ENCODE results near the gene KCTD17.

DNA sequence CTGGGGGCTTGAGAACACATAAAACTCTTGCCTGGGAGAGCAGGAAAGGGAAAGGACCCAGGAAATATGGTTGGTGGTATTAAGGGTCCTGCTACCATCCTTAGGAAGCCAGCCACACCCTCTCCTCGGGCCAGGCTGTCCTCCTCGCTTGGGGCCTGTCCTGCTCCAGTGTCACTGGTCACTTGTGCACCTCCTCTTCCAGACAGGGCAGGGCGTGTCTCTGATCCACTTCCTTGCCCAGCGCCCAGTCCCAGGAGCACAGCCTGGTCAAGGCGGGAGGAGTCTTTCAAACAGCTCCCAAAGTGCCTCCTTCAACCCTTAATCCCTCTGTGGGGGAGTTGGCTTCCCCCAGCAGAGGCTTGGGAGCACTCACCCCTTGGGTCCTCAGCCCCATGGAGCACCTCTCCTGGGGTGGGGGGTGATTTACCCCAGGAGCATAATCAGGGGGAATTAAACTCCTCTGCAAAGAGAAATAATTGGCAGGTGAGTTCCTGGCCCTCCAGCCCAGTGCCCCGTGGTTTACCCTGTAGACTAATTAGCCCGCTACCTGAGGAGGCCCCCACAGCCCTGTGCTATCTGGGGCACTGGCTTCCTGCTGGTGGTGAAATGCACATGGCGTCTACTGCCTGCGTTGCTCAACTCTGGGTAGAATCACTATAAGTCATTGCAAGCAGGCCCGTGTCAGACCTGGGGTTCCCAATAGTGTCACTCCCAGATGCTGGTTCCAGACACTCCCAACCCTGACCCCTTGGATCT lies 49.9 kb downstream of the KCTD17 start:
- TF ChIP-seq SP1 (IDR thresholded peaks at IDR 0.05) (no peak), TARDBP (IDR thresholded peaks at IDR 0.05) (no peak), BHLHE40 (IDR thresholded peaks at IDR 0.05; ENCODE audit: borderline replicate concordance) (no peak), FOXA1 (IDR thresholded peaks at IDR 0.05) (no peak), FOXK2 (IDR thresholded peaks at IDR 0.05) (no peak), SUZ12 (IDR thresholded peaks at IDR 0.05) (no peak), FOXM1 (IDR thresholded peaks at IDR 0.05; ENCODE audit: borderline replicate concordance) (no peak), ELF4 (IDR thresholded peaks at IDR 0.05) (no peak), LEF1 (IDR thresholded peaks at IDR 0.05; ENCODE audit: borderline replicate concordance) (no peak), NFRKB (IDR thresholded peaks at IDR 0.05) (no peak), CTBP1 (IDR thresholded peaks at IDR 0.05; ENCODE audit: borderline replicate concordance) (no peak)
- TF ChIP-seq, protein P1, sequence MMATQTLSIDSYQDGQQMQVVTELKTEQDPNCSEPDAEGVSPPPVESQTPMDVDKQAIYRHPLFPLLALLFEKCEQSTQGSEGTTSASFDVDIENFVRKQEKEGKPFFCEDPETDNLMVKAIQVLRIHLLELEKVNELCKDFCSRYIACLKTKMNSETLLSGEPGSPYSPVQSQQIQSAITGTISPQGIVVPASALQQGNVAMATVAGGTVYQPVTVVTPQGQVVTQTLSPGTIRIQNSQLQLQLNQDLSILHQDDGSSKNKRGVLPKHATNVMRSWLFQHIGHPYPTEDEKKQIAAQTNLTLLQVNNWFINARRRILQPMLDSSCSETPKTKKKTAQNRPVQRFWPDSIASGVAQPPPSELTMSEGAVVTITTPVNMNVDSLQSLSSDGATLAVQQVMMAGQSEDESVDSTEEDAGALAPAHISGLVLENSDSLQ (IDR thresholded peaks at IDR 0.05) = no peak

Data from HEK293T (cell line).